GM12878 (cell line): ENCODE measurements around the gene IL1B. TPM values are rescaled to one million over a fixed set of nuclear protein-coding genes. Genes with fewer than 3 reads are reported as not detected.
A peak's percentile ranks its signal among the peaks of the same experiment; 100 is the strongest.

Source experiments
- ATAC-seq: fragments of 200-7000 bp; cut with Tn5 transposase; 3 replicates; pipeline ENCODE4 v1.9.1; 2020; ENCODE audit warnings: mild to moderate bottlenecking, moderate library complexity
- BruUV-seq: library from RNA; stranded (reverse); fragments of 400-500 nt; replicated peaks from 2 replicates; lab custom pipeline; 2021; lab: Mats Ljungman, UMichigan
- CTCF ChIA-PET: fragments of 300-600 bp; sonication (Branson Sonifier 250); formaldehyde crosslinking; extraction: SDS; loops from one replicate; lab custom pipeline; 2021; ENCODE audit warnings: inconsistent platforms; lab: Yijun Ruan, JAX
- POLR2A ChIA-PET: fragments of 350-600 bp; formaldehyde crosslinking; extraction: SDS; loops from one replicate; lab custom pipeline; 2021; ENCODE audit warnings: inconsistent platforms; lab: Charles Lee
- RAD21 ChIA-PET: fragments of 300-600 bp; sonication (Branson Sonifier 250); formaldehyde crosslinking; loops from one replicate; lab custom pipeline; 2023; ENCODE audit warnings: antibody characterized with exemption; ENCODE audit not compliant: unreplicated experiment; lab: Charles Lee
- SMC1A ChIA-PET: fragments of 300-600 bp; sonication (Branson Sonifier 250); formaldehyde crosslinking; loops from one replicate; lab custom pipeline; 2023; ENCODE audit not compliant: unreplicated experiment, uncharacterized antibody; lab: Charles Lee
- DNase-seq: peaks from one replicate; pipeline ENCODE4 v3.0.0-alpha.2; 2011; ENCODE audit warnings: low read depth, low spot score
- FAIRE-seq: peaks from 3 replicates; lab custom pipeline; 2011; peaks lifted over from hg19 to GRCh38; lab: Jason Lieb, UNC
- H2AFZ ChIP-seq: 2 replicates; pipeline ENCODE4 v1.6.0; 2011; ENCODE audit warnings: low read depth, low read length, control low read depth; ENCODE audit not compliant: control insufficient read depth
- H3K27ac ChIP-seq: 2 replicates; pipeline ENCODE4 v1.5.1; 2011; ENCODE audit warnings: control low read depth; ENCODE audit not compliant: control insufficient read depth, insufficient read depth
- H3K27me3 ChIP-seq, 2 experiments: replicated peaks in 1 of 2; 2 replicates each; pipeline versions ENCODE4 v1.6.0 to v1.6.1; 2011; ENCODE audit warnings: low read length in 1 of 2; ENCODE audit not compliant: control insufficient read depth in 2 of 2, insufficient read depth in 2 of 2
- H3K36me3 ChIP-seq, 2 experiments: 2 replicates each; pipeline ENCODE4 v1.5.1; 2011; ENCODE audit warnings: low read length in 1 of 2; ENCODE audit not compliant: control insufficient read depth in 2 of 2, insufficient read depth in 2 of 2
- H3K4me1 ChIP-seq: 2 replicates; pipeline ENCODE4 v1.6.1; 2011; ENCODE audit warnings: mild to moderate bottlenecking, low read length, moderate library complexity, mixed read lengths; ENCODE audit not compliant: control insufficient read depth, insufficient read depth
- H3K4me2 ChIP-seq: 2 replicates; pipeline ENCODE4 v1.6.0; 2011; ENCODE audit warnings: control low read depth; ENCODE audit not compliant: control insufficient read depth, insufficient read depth
- H3K4me3 ChIP-seq: fragments of 200-600 bp; sonication (generic); 2 replicates; pipeline ENCODE4 v1.5.1; 2016
- H3K79me2 ChIP-seq: 2 replicates; pipeline ENCODE4 v1.6.0; 2011; ENCODE audit warnings: low read length; ENCODE audit not compliant: control insufficient read depth, insufficient read depth
- H3K9ac ChIP-seq: 2 replicates; pipeline ENCODE4 v1.8.0; 2011; ENCODE audit warnings: low read length, control low read depth, mixed read lengths; ENCODE audit not compliant: control insufficient read depth, insufficient read depth
- H3K9me3 ChIP-seq: replicated peaks from 3 replicates; pipeline ENCODE4 v1.5.1; 2011; ENCODE audit warnings: mild to moderate bottlenecking, low read length; ENCODE audit not compliant: control insufficient read depth, insufficient read depth
- H4K20me1 ChIP-seq: 2 replicates; pipeline ENCODE4 v1.6.0; 2011; ENCODE audit not compliant: control insufficient read depth, insufficient read depth
- BHLHE40 ChIP-seq, 2 experiments: fragments of 450-650 bp in 1 of 2; IDR thresholded peaks; 2 replicates each; pipeline ENCODE4 v1.6.1; 2011 to 2017; ENCODE audit warnings: low read depth in 2 of 2, borderline replicate concordance in 1 of 2, improper control_type of control experiment in 1 of 2, low read length in 1 of 2, mild to moderate bottlenecking in 1 of 2
- CHD4 ChIP-seq: fragments of 200-600 bp; sonication (generic); IDR thresholded peaks from 2 replicates; pipeline ENCODE4 v1.6.1; 2016; ENCODE audit warnings: mild to moderate bottlenecking
- EZH2 ChIP-seq: IDR thresholded peaks from 2 replicates; pipeline ENCODE4 v1.6.1; 2012; ENCODE audit warnings: low read depth, mild to moderate bottlenecking, control low read depth, inconsistent platforms, low read length, borderline replicate concordance; ENCODE audit not compliant: control insufficient read depth
- FOS ChIP-seq: IDR thresholded peaks from 3 replicates; pipeline ENCODE4 v1.6.1; 2011; ENCODE audit warnings: borderline replicate concordance; ENCODE audit not compliant: insufficient read length; ENCODE audit errors: extremely low read depth
- IKZF2 ChIP-seq, 2 experiments: fragments of 450-650 bp; IDR thresholded peaks; 2 replicates each; pipeline ENCODE4 v1.6.1; 2017; ENCODE audit warnings: mild to moderate bottlenecking in 2 of 2, moderate library complexity in 2 of 2
- MTA2 ChIP-seq: fragments of 450-650 bp; IDR thresholded peaks from 2 replicates; pipeline ENCODE4 v1.6.1; 2016; ENCODE audit warnings: low read depth, mild to moderate bottlenecking, moderate library complexity
- NFIC ChIP-seq: IDR thresholded peaks from 2 replicates; pipeline ENCODE4 v1.6.1; 2012; ENCODE audit warnings: low read depth, mild to moderate bottlenecking, inconsistent platforms, low read length, moderate library complexity
- NR2F1 ChIP-seq: fragments of 450-650 bp; conservative IDR thresholded peaks from 2 replicates; pipeline ENCODE4 v1.6.1; 2017; ENCODE audit warnings: mild to moderate bottlenecking
- RBBP5 ChIP-seq: fragments of 200-600 bp; sonication (generic); conservative IDR thresholded peaks from 2 replicates; pipeline ENCODE4 v1.6.1; 2016
- RUNX3 ChIP-seq: IDR thresholded peaks from 2 replicates; pipeline ENCODE4 v1.6.1; 2012; ENCODE audit warnings: low read length, inconsistent platforms
- SMAD5 ChIP-seq: IDR thresholded peaks from 2 replicates; pipeline ENCODE4 v1.6.1; 2016; ENCODE audit warnings: antibody characterized with exemption, low read depth
- STAT1 ChIP-seq: fragments of 450-650 bp; conservative IDR thresholded peaks from 2 replicates; pipeline ENCODE4 v1.6.1; 2014; ENCODE audit warnings: antibody characterized with exemption, mild to moderate bottlenecking
- SUZ12 ChIP-seq: fragments of 200-600 bp; sonication (generic); IDR thresholded peaks from one replicate; pipeline ENCODE4 v1.6.1; 2018; ENCODE audit warnings: antibody characterized with exemption, mild to moderate bottlenecking; ENCODE audit not compliant: unreplicated experiment
- TARDBP ChIP-seq: IDR thresholded peaks from 2 replicates; pipeline ENCODE4 v1.6.1; 2016; ENCODE audit warnings: borderline replicate concordance
- WGBS: methylation state at CpG from one replicate; pipeline ENCODE4 v1.1.6; 2016; ENCODE audit warnings: low lambda C conversion rate; ENCODE audit not compliant: insufficient replicate concordance, insufficient coverage; ENCODE audit errors: missing lambda C conversion rate; 5-methylcytosine and 5-hydroxymethylcytosine counted together
- in situ Hi-C: fragments of 300-500 bp; cut with MboI; formaldehyde crosslinking; loops from 9 replicates; pipeline ENCODE4 v1.14.3; 2018; ENCODE audit warnings: mixed read lengths
- intact Hi-C: fragments of 100-400 bp; cut with micrococcal nuclease; formaldehyde crosslinking; loops from one replicate; pipeline ENCODE4 v1.14.2; 2022; ENCODE audit not compliant: unreplicated experiment
- polyA plus RNA-seq, 11 experiments: library from polyadenylated mRNA; depleted of rRNA in 4 of 11; unstranded in 6 of 11; stranded (reverse) in 5 of 11; fragments of >200 nt; fragmentation: Nextera tagmentation in 4 of 11; fragmentation: Illumina TruSeq in 1 of 11; extraction: Ambion mirVana in 4 of 11; extraction: Trizol in 1 of 11; gene quantifications; 1 replicate in 1 of 11; 2 replicates in 10 of 11; pipeline versions ENCODE4 v1.2.1 to v1.2.3, GENCODE V29; 2011 to 2016; ENCODE audit warnings: inconsistent platforms in 2 of 11, missing spikeins in 2 of 11, low read depth in 1 of 11
- total RNA-seq, 4 experiments: library from RNA; depleted of rRNA in 3 of 4; stranded (reverse); fragments of >200 nt in 3 of 4; fragmentation: Illumina TruSeq in 1 of 4; extraction: Trizol in 1 of 4; gene quantifications; 2 replicates each; pipeline versions ENCODE4 v1.2.1 to v1.2.3, GENCODE V29; 2013 to 2021
- TF ChIP-seq, protein P1 (sequence below): fragments of 450-650 bp; IDR thresholded peaks from 2 replicates; pipeline ENCODE4 v1.6.1; 2017; ENCODE audit warnings: mild to moderate bottlenecking
- TF ChIP-seq, protein P2 (sequence below): fragments of 450-650 bp; IDR thresholded peaks from 2 replicates; pipeline ENCODE4 v1.6.1; 2017; ENCODE audit warnings: mild to moderate bottlenecking, moderate library complexity
- TF ChIP-seq, protein P3 (sequence below): fragments of 450-650 bp; IDR thresholded peaks from 2 replicates; pipeline ENCODE4 v1.6.1; 2016; ENCODE audit warnings: mild to moderate bottlenecking

IL1B gene
- total and polyA plus RNA-seq, 10 of the 15 experiments (the other 5 are each of a cell fraction or from before 2014, with no cell fraction given): 0.20 to 1.6 (median 0.84) TPM

DNA sequence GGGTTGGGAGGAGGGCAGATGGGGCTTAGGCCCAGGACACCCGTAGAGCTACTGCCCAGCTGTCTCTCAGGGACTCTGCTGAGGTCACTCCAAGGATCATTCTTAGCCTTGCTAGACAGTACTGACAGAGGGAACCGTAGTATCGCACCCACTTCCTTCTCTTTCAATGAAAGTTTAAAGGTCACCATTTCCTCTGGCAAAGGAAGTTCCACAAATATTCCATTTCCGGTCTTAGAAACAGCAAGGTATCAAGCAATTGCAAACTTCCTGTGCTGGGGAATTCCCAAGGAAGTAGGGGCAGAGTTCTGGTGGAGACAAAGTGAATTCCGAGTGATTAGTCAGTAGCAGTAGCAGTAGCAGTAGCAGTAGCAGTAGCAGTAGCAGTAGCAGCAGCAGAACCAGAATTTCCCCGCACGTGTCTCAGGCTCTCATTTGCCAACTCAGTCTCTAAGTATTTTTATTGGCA, 24.7 kb downstream of the IL1B start:
- no TSS peak for BruUV-seq
- Histone ChIP-seq H3K36me3 (no peaks in the 10 kb centered on the region), H3K27me3 (no peaks in the 10 kb centered on the region), H4K20me1 (no peaks in the 10 kb centered on the region), H3K4me2 (peak overlapping the region; percentile 18; the same call in 1 of the 2 replicates), H3K9me3 (peaks cover 5% of the 10 kb centered on the region), H3K9ac (no peak overlapping the region), H3K4me1 (peaks cover 15% of the 10 kb centered on the region), H2AFZ (peak overlapping the region; percentile 5), H3K4me3 (no peak overlapping the region), H3K27ac (peak overlapping the region; percentile 55), H3K79me2 (no peaks in the 10 kb centered on the region)
- intact Hi-C loops: loop anchor here (2.0 kb wide), 2 partner anchors 55 to 69 kb away; no protein-coding TSS in a partner anchor
- POLR2A ChIA-PET: interaction anchor here (0.8 to 3.1 kb wide), 12 partner anchors 11 to 73 kb away, joined by 3 to 15 read pairs (median 4); partner anchors contain the start of gene IL1B
- FAIRE-seq: peak; percentile 44
- CTCF ChIA-PET: interaction anchor here (1.3 to 3.2 kb wide), 6 partner anchors 10 to 74 kb away, joined by 7 to 15 read pairs (median 8); no protein-coding TSS in a partner anchor
- RAD21 ChIA-PET: interaction anchor here (0.8 to 3.3 kb wide), 19 partner anchors 8 to 130 kb away, joined by 3 to 26 read pairs (median 6); partner anchors contain the start of genes CKAP2L and IL1A
- SMC1A ChIA-PET: interaction anchor here (0.7 to 5.0 kb wide), 21 partner anchors 9 to 105 kb away, joined by 3 to 30 read pairs (median 6); partner anchors contain the start of gene IL1B
- WGBS: 29% methylated on average over 7 of the region's 7 CpGs
- peak; percentile 76 for ATAC-seq
- DNase-seq: no peak
- in situ Hi-C loops: no loop called here
- TF ChIP-seq, protein P1, sequence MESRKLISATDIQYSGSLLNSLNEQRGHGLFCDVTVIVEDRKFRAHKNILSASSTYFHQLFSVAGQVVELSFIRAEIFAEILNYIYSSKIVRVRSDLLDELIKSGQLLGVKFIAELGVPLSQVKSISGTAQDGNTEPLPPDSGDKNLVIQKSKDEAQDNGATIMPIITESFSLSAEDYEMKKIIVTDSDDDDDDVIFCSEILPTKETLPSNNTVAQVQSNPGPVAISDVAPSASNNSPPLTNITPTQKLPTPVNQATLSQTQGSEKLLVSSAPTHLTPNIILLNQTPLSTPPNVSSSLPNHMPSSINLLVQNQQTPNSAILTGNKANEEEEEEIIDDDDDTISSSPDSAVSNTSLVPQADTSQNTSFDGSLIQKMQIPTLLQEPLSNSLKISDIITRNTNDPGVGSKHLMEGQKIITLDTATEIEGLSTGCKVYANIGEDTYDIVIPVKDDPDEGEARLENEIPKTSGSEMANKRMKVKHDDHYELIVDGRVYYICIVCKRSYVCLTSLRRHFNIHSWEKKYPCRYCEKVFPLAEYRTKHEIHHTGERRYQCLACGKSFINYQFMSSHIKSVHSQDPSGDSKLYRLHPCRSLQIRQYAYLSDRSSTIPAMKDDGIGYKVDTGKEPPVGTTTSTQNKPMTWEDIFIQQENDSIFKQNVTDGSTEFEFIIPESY: no peak
- no peak for TF ChIP-seq EZH2
- no peak; the same call in 1 of the 2 replicates for TF ChIP-seq MTA2
- TF ChIP-seq RUNX3: peak; percentile 54; the same call in 1 of the 2 replicates
- TF ChIP-seq BHLHE40 (IDR thresholded peaks at IDR 0.05; ENCODE audit: borderline replicate concordance in 1 of 2, low read depth in 2 of 2, low read length in 1 of 2): peak; percentile 56 to 57; a peak in 2 of 4 replicates
- no peak for TF ChIP-seq STAT1
- 0 out of 2 replicates have a peak, but pooled peaks have one; percentile 17 for TF ChIP-seq NR2F1
- TF ChIP-seq, protein P2, sequence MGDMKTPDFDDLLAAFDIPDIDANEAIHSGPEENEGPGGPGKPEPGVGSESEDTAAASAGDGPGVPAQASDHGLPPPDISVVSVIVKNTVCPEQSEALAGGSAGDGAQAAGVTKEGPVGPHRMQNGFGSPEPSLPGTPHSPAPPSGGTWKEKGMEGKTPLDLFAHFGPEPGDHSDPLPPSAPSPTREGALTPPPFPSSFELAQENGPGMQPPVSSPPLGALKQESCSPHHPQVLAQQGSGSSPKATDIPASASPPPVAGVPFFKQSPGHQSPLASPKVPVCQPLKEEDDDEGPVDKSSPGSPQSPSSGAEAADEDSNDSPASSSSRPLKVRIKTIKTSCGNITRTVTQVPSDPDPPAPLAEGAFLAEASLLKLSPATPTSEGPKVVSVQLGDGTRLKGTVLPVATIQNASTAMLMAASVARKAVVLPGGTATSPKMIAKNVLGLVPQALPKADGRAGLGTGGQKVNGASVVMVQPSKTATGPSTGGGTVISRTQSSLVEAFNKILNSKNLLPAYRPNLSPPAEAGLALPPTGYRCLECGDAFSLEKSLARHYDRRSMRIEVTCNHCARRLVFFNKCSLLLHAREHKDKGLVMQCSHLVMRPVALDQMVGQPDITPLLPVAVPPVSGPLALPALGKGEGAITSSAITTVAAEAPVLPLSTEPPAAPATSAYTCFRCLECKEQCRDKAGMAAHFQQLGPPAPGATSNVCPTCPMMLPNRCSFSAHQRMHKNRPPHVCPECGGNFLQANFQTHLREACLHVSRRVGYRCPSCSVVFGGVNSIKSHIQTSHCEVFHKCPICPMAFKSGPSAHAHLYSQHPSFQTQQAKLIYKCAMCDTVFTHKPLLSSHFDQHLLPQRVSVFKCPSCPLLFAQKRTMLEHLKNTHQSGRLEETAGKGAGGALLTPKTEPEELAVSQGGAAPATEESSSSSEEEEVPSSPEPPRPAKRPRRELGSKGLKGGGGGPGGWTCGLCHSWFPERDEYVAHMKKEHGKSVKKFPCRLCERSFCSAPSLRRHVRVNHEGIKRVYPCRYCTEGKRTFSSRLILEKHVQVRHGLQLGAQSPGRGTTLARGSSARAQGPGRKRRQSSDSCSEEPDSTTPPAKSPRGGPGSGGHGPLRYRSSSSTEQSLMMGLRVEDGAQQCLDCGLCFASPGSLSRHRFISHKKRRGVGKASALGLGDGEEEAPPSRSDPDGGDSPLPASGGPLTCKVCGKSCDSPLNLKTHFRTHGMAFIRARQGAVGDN: peak; percentile 45; the same call in 1 of the 2 replicates
- no peak for TF ChIP-seq RBBP5
- TF ChIP-seq NFIC: peak; percentile 63; the same call in 1 of the 2 replicates
- TF ChIP-seq, protein P3, sequence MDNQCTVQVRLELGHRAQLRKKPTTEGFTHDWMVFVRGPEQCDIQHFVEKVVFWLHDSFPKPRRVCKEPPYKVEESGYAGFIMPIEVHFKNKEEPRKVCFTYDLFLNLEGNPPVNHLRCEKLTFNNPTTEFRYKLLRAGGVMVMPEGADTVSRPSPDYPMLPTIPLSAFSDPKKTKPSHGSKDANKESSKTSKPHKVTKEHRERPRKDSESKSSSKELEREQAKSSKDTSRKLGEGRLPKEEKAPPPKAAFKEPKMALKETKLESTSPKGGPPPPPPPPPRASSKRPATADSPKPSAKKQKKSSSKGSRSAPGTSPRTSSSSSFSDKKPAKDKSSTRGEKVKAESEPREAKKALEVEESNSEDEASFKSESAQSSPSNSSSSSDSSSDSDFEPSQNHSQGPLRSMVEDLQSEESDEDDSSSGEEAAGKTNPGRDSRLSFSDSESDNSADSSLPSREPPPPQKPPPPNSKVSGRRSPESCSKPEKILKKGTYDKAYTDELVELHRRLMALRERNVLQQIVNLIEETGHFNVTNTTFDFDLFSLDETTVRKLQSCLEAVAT: no peak
- no peak for TF ChIP-seq TARDBP
- no peak for TF ChIP-seq SMAD5
- TF ChIP-seq CHD4: no peak
- peak; percentile 74 to 85 for TF ChIP-seq IKZF2 (IDR thresholded peaks at IDR 0.05)
- no peak for TF ChIP-seq FOS
- TF ChIP-seq SUZ12: no peak
